AG04450 (cell line): ENCODE results near the gene SLC46A3. TPM values are rescaled to one million over a fixed set of nuclear protein-coding genes. Genes with fewer than 3 reads are reported as not detected.
"Not testable (repeated sequence)": the region's sequence is repeated elsewhere in the genome, so short reads cannot be mapped to it uniquely, and the experiment has no call there.

Experiments used
- CTCF ChIA-PET: fragments of 300-600, 350-600 bp; formaldehyde crosslinking; extraction: SDS; loops from one replicate; lab custom pipeline; 2022; ENCODE audit warnings: antibody characterized with exemption, inconsistent platforms; lab: Charles Lee
- POLR2A ChIA-PET: fragments of 350-600 bp; formaldehyde crosslinking; extraction: SDS; loops from one replicate; lab custom pipeline; 2021; ENCODE audit warnings: antibody characterized with exemption, inconsistent platforms; lab: Yijun Ruan, JAX
- DNase-seq: peaks from one replicate; pipeline ENCODE4 v3.0.0-alpha.2; 2011; ENCODE audit warnings: low read depth, low spot score
- H3K27ac ChIP-seq: one replicate; pipeline ENCODE4 v1.5.1; 2012; ENCODE audit warnings: low read depth, low read length, control low read depth
- H3K27me3 ChIP-seq: one replicate; pipeline ENCODE4 v1.6.0; 2012; ENCODE audit warnings: low read length; ENCODE audit not compliant: control insufficient read depth, insufficient read depth
- H3K4me3 ChIP-seq: 2 replicates; pipeline ENCODE4 v1.5.1; 2011; ENCODE audit warnings: mild to moderate bottlenecking, low read depth, low read length, control low read depth
- H3K9me3 ChIP-seq: 2 replicates; pipeline ENCODE4 v1.5.1; 2012; ENCODE audit warnings: low read length; ENCODE audit not compliant: control insufficient read depth, insufficient read depth
- CTCF ChIP-seq: IDR thresholded peaks from 2 replicates; pipeline ENCODE4 v1.5.1; 2011; ENCODE audit warnings: low read depth, low read length, control low read depth, inconsistent platforms
- polyA plus RNA-seq: library from polyadenylated mRNA; depleted of rRNA; stranded (reverse); fragments of >200 nt; gene quantifications from 2 replicates; pipeline ENCODE4 v1.2.3, GENCODE V29; 2011

Gene SLC46A3
- polyA plus RNA-seq, 1 experiment, result 5.2 TPM

GRCh38 chr13:28685892-28686291 is 32.9 kb downstream of the SLC46A3 start:
- POLR2A ChIA-PET, result no interaction called here
- no peak overlapping the region for H3K4me3 ChIP-seq
- no peak overlapping the region for H3K27ac ChIP-seq
- no peaks in the 10 kb centered on the region; the same call in 1 of the 2 replicates for H3K9me3 ChIP-seq
- H3K27me3 ChIP-seq, result no peaks in the 10 kb centered on the region
- no peak for TF ChIP-seq CTCF
- no peak for DNase-seq
- CTCF ChIA-PET, result interaction anchor here (1.6 kb wide), 1 partner anchor 111 kb away, joined by 3 read pairs; no protein-coding TSS in a partner anchor

GRCh38 chr13:28685114-28685513 is 33.7 kb downstream of the SLC46A3 start:
- POLR2A ChIA-PET, result no interaction called here
- no peak for TF ChIP-seq CTCF

GRCh38 chr13:28684257-28684656 is 34.5 kb downstream of the SLC46A3 start:
- POLR2A ChIA-PET, result no interaction called here

More at GRCh38 chr13:28685114-28685513, 33.7 kb downstream of the SLC46A3 start:
- H3K4me3 ChIP-seq, result no peak overlapping the region
- DNase-seq, result no peak
- CTCF ChIA-PET, result interaction anchor here (1.6 kb wide), 1 partner anchor 111 kb away, joined by 3 read pairs; no protein-coding TSS in a partner anchor
- H3K27ac ChIP-seq, result no peak overlapping the region
- no peaks in the 10 kb centered on the region for H3K27me3 ChIP-seq
- H3K9me3 ChIP-seq, result no peaks in the 10 kb centered on the region; the same call in 1 of the 2 replicates

GRCh38 chr13:28683169-28683568 is 35.6 kb downstream of the SLC46A3 start:
- CTCF ChIA-PET, result interaction anchor here (0.6 to 0.8 kb wide), 2 partner anchors 114 to 157 kb away, joined by 3 to 4 read pairs; no protein-coding TSS in a partner anchor

More at GRCh38 chr13:28684257-28684656, 34.5 kb downstream of the SLC46A3 start:
- Histone ChIP-seq H3K27ac (no peak overlapping the region), H3K4me3 (no peak overlapping the region), H3K27me3 (no peaks in the 10 kb centered on the region), H3K9me3 (no peaks in the 10 kb centered on the region; the same call in 1 of the 2 replicates)
- no peak for DNase-seq
- CTCF ChIA-PET, result no interaction called here
- no peak for TF ChIP-seq CTCF

GRCh38 chr13:28680541-28680940 is 38.2 kb downstream of the SLC46A3 start:
- Histone ChIP-seq H3K27me3 (no peaks in the 10 kb centered on the region), H3K4me3 (no peak overlapping the region), H3K9me3 (no peaks in the 10 kb centered on the region; the same call in 1 of the 2 replicates), H3K27ac (no peak overlapping the region)
- DNase-seq, result no peak
- TF ChIP-seq CTCF, result no peak
- POLR2A ChIA-PET, result interaction anchor here (1.0 kb wide), 1 partner anchor 114 kb away, joined by 3 read pairs; no protein-coding TSS in a partner anchor
- CTCF ChIA-PET, result interaction anchor here (0.8 to 3.7 kb wide), 7 partner anchors 10 to 118 kb away, joined by 3 to 42 read pairs (median 3); partner anchors contain the start of gene POMP

More at GRCh38 chr13:28683169-28683568, 35.6 kb downstream of the SLC46A3 start:
- POLR2A ChIA-PET, H3K27ac ChIP-seq, H3K27me3 ChIP-seq, DNase-seq, H3K9me3 ChIP-seq, H3K4me3 ChIP-seq: not testable (repeated sequence)
